Pulmonary artery endothelial cell (primary cell): Measurements from ENCODE around the gene MRPL34. TPM values are rescaled to one million over a fixed set of nuclear protein-coding genes. Genes with fewer than 3 reads are reported as not detected.

Experiments
- DNase-seq: peaks from one replicate; pipeline ENCODE4 v3.0.0-alpha.2; 2011; ENCODE audit warnings: low read depth, low spot score
- total RNA-seq: library from RNA; depleted of rRNA; stranded (reverse); fragments of >200 nt; gene quantifications from 2 replicates; pipeline ENCODE4 v1.2.3, GENCODE V29; 2014

Gene MRPL34
- total RNA-seq, 1 donor from 2014 or later = 44.0 TPM

GRCh38 chr19:17309198-17309964 lies 3.7 kb downstream of the MRPL34 start, which contains the start of gene DDA1:
Gene DDA1 (plus strand): TSS chr19:17309563. CDS start chr19:17309655, 92 bp downstream.
- DNase-seq = peak; percentile 100

- DNase-seq = no peak
These were observed 4.3 kb downstream of the MRPL34 start for GRCh38 chr19:17309965-17310461.

GRCh38 chr19:17311455-17312188 lies 6.0 kb downstream of the MRPL34 start:
- no peak for DNase-seq

- DNase-seq = no peak
These were observed 6.8 kb downstream of the MRPL34 start for GRCh38 chr19:17312189-17313113.

GRCh38 chr19:17314007-17314593 lies 8.4 kb downstream of the MRPL34 start:
- DNase-seq = no peak

- no peak for DNase-seq
These were observed 13.3 kb downstream of the MRPL34 start for GRCh38 chr19:17318966-17319365.

- DNase-seq = no peak
These were observed 14.0 kb downstream of the MRPL34 start for GRCh38 chr19:17319473-17320238.

GRCh38 chr19:17320435-17320834 lies 14.8 kb downstream of the MRPL34 start:
- DNase-seq = no peak

- no peak for DNase-seq
These were observed 16.2 kb downstream of the MRPL34 start for GRCh38 chr19:17321655-17322489.

- DNase-seq = no peak
These were observed 17.2 kb downstream of the MRPL34 start for GRCh38 chr19:17322854-17323253.

- no peak for DNase-seq
These were observed 17.8 kb downstream of the MRPL34 start for GRCh38 chr19:17323300-17323963.

- DNase-seq = no peak
These were observed 18.3 kb downstream of the MRPL34 start for GRCh38 chr19:17323964-17324332.

- DNase-seq = no peak
These were observed 18.9 kb downstream of the MRPL34 start for GRCh38 chr19:17324357-17325114.

GRCh38 chr19:17325133-17325532 lies 19.5 kb downstream of the MRPL34 start:
- DNase-seq = no peak

GRCh38 chr19:17325881-17326594 lies 20.4 kb downstream of the MRPL34 start:
- no peak for DNase-seq

- no peak for DNase-seq
These were observed 20.9 kb downstream of the MRPL34 start for GRCh38 chr19:17326595-17326966.

- DNase-seq = no peak
These were observed 21.5 kb downstream of the MRPL34 start for GRCh38 chr19:17327068-17327653.
